ENCODE results near the gene WASL. TPM values are rescaled to one million over a fixed set of nuclear protein-coding genes. Genes with fewer than 3 reads are reported as not detected.

WASL gene
- total RNA-seq, 2 experiments from 2014 or later = 4.4 to 6.3 TPM

- Histone ChIP-seq H3K4me1 (ENCODE audit: insufficient read depth, low read length, poor library complexity, severe bottlenecking) (no peaks in the 10 kb centered on the region), H3K9me3 (ENCODE audit: low read length) (no peaks in the 10 kb centered on the region), H3K4me2 (ENCODE audit: low read length) (no peak overlapping the region), H3K27ac (ENCODE audit: low read depth, low read length, poor library complexity, severe bottlenecking) (no peak overlapping the region), H3K9me2 (ENCODE audit: insufficient read depth, low read length) (no peaks in the 10 kb centered on the region), H2AFZ (ENCODE audit: low read length) (no peak overlapping the region), H3K4me3 (ENCODE audit: low read depth, low read length, poor library complexity, severe bottlenecking) (no peak overlapping the region), H3K79me2 (ENCODE audit: insufficient read depth, low read depth, low read length) (peaks cover 4% of the 10 kb centered on the region; the same call in 1 of the 2 replicates), H3K36me3 (ENCODE audit: insufficient read depth, low read length) (0 out of 2 replicates have a peak, but pooled peaks cover 3% of the 10 kb centered on the region), H4K20me1 (ENCODE audit: insufficient read depth, low read length) (0 out of 2 replicates have a peak, but pooled peaks cover 17% of the 10 kb centered on the region)
- no TSS peak for BruUV-seq (replicated peaks)
- CTCF ChIA-PET (ENCODE audit: unreplicated experiment) = no interaction called here
- POLR2A ChIA-PET = interaction anchor here (1.0 kb wide), 1 partner anchor 35 kb away, joined by 4 read pairs; the partner anchor contains the start of gene WASL
- intact Hi-C loops (cut with micrococcal nuclease; ENCODE audit: unreplicated experiment) = no loop called here
- TF ChIP-seq CTCF (conservative IDR thresholded peaks at IDR 0.05; ENCODE audit: low read length) (no peak), EZH2phosphoT487 (IDR thresholded peaks at IDR 0.05; ENCODE audit: borderline replicate concordance, low read depth, low read length) (no peak)
- no peak for DNase-seq (ENCODE audit: low spot score)
Measured at GRCh38 chr7:123714296-123715080, 34.3 kb downstream of the WASL start.

DNA sequence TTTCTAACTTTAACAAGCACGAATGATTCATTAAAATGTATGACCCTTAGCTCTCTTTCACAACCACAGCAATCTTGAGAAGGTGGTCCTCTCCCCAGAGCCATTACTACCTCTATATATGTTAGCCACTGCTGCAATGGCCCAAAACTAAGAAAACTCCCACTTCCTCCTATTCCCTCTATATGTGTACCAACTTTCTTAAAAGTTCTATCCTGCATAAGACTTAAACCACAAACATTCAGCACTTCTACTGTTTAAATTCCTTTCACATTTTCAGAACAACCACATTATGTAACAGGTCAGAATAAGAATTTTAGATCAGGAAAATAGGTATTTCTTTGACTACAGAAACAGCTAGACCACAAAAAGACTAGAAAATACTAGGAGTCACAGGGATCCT lies 36.2 kb downstream of the WASL start:
- no peak overlapping the region for H3K4me2 ChIP-seq (ENCODE audit: low read length)
- H3K79me2 ChIP-seq (ENCODE audit: insufficient read depth, low read depth, low read length) = no peaks in the 10 kb centered on the region; the same call in 1 of the 2 replicates

More for the DNA sequence above, 36.2 kb downstream of the WASL start:
- no peak for TF ChIP-seq EZH2phosphoT487 (IDR thresholded peaks at IDR 0.05; ENCODE audit: borderline replicate concordance, low read depth, low read length)
- TF ChIP-seq CTCF (conservative IDR thresholded peaks at IDR 0.05; ENCODE audit: low read length) = no peak
- Histone ChIP-seq H4K20me1 (ENCODE audit: insufficient read depth, low read length) (0 out of 2 replicates have a peak, but pooled peaks cover 12% of the 10 kb centered on the region), H3K4me1 (ENCODE audit: insufficient read depth, low read length, poor library complexity, severe bottlenecking) (no peaks in the 10 kb centered on the region), H3K9me3 (ENCODE audit: low read length) (no peaks in the 10 kb centered on the region), H3K36me3 (ENCODE audit: insufficient read depth, low read length) (peaks cover 15% of the 10 kb centered on the region), H2AFZ (ENCODE audit: low read length) (no peak overlapping the region), H3K27ac (ENCODE audit: low read depth, low read length, poor library complexity, severe bottlenecking) (no peak overlapping the region), H3K4me3 (ENCODE audit: low read depth, low read length, poor library complexity, severe bottlenecking) (no peak overlapping the region), H3K9me2 (ENCODE audit: insufficient read depth, low read length) (no peaks in the 10 kb centered on the region)
- ChIA-PET POLR2A (no interaction called here), CTCF (ENCODE audit: unreplicated experiment) (no interaction called here)
- intact Hi-C loops (cut with micrococcal nuclease; ENCODE audit: unreplicated experiment) = no loop called here
- no peak for DNase-seq (ENCODE audit: low spot score)
- no TSS peak for BruUV-seq (replicated peaks)
